ENCODE data around the gene PRKAG3.

PRKAG3 gene

GRCh38 chr2:218865396-218865795, 33.8 kb upstream of the PRKAG3 start:
- H3K36me3 ChIP-seq (ENCODE audit: low read depth): no peaks in the 10 kb centered on the region
- DNase-seq (ENCODE audit: low spot score): no peak
- TF ChIP-seq, protein P1, sequence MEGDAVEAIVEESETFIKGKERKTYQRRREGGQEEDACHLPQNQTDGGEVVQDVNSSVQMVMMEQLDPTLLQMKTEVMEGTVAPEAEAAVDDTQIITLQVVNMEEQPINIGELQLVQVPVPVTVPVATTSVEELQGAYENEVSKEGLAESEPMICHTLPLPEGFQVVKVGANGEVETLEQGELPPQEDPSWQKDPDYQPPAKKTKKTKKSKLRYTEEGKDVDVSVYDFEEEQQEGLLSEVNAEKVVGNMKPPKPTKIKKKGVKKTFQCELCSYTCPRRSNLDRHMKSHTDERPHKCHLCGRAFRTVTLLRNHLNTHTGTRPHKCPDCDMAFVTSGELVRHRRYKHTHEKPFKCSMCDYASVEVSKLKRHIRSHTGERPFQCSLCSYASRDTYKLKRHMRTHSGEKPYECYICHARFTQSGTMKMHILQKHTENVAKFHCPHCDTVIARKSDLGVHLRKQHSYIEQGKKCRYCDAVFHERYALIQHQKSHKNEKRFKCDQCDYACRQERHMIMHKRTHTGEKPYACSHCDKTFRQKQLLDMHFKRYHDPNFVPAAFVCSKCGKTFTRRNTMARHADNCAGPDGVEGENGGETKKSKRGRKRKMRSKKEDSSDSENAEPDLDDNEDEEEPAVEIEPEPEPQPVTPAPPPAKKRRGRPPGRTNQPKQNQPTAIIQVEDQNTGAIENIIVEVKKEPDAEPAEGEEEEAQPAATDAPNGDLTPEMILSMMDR (IDR thresholded peaks at IDR 0.05; ENCODE audit: poor library complexity, severe bottlenecking): no peak
- H3K27ac ChIP-seq (ENCODE audit: poor library complexity, severe bottlenecking): no peak overlapping the region
- peaks cover 13% of the 10 kb centered on the region for H3K27me3 ChIP-seq (ENCODE audit: insufficient read depth, poor library complexity, severe bottlenecking)
- peaks cover under 1% of the 10 kb centered on the region for H3K4me1 ChIP-seq (ENCODE audit: insufficient read depth, poor library complexity, severe bottlenecking)
- H3K4me3 ChIP-seq (ENCODE audit: severe bottlenecking): no peak overlapping the region
- ATAC-seq (ENCODE audit: low read depth): no peak
- no peaks in the 10 kb centered on the region for H3K9me3 ChIP-seq (ENCODE audit: severe bottlenecking)

- Histone ChIP-seq H3K4me3 (ENCODE audit: severe bottlenecking) (no peak overlapping the region), H3K27me3 (ENCODE audit: insufficient read depth, poor library complexity, severe bottlenecking) (peaks cover 33% of the 10 kb centered on the region), H3K27ac (ENCODE audit: poor library complexity, severe bottlenecking) (no peak overlapping the region), H3K4me1 (ENCODE audit: insufficient read depth, poor library complexity, severe bottlenecking) (peaks cover 4% of the 10 kb centered on the region), H3K9me3 (ENCODE audit: severe bottlenecking) (no peaks in the 10 kb centered on the region), H3K36me3 (ENCODE audit: low read depth) (no peaks in the 10 kb centered on the region)
- ATAC-seq (ENCODE audit: low read depth): no peak
- no peak for DNase-seq (ENCODE audit: low spot score)
- TF ChIP-seq, protein P1 (IDR thresholded peaks at IDR 0.05; ENCODE audit: poor library complexity, severe bottlenecking): no peak
These were observed 31.5 kb upstream of the PRKAG3 start for GRCh38 chr2:218863021-218863520.

DNA sequence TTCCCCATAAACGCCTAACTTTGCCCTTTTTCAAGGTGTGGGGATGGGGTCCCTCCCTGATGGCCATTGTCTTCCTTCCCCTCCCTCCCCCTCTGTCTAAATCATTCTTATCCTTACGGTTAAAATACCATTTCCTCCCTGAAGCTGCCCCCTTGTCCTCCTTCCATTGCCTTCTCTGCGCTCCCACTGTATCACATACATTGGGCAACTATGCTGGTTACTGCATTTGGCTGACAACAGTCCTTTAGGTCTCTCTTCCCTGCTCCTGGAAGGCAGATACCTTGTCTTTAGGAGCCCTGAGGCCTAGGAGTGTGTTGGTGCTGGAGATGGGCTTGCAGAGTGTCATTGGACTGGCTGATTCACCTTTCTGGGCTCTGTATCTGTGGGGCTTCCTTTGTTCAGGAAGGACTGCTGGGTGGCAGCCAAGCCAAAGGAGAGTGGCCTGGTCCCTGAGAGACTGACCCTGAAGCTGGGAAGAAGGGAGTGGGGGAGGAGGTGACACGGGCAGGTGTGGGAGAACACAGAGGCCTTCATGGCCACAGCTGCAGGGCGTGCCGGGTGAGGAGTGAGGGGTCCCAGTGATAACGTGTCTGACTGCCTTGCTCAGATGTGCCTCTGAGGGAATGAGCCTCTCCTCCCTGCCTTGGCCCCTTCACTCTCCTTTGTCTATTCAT, 30.2 kb upstream of the PRKAG3 start:
- TF ChIP-seq, protein P1 (IDR thresholded peaks at IDR 0.05; ENCODE audit: poor library complexity, severe bottlenecking): no peak
- DNase-seq (ENCODE audit: low spot score) (no peak), ATAC-seq (ENCODE audit: low read depth) (no peak)

DNA sequence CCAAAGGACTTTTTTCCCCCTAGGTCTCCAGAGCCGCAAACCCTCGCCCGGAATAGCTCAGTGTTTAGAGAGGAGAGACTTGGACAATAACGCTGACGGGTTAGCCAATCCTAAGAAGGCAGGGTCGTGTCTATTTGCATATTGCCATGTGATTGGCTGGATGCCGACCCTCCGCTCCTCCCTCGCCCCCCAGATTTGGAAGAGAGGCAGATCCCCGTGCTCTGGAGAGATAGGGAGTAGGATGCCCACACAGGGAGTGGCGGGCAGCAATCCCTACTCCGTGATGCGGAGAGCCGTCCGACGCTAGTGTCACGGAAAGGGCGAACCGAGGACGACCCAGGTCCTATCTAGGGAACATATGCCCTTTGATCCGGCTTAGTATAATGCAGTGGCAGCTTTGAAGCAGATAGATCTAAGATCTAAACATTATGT, 29.4 kb upstream of the PRKAG3 start:
- no peak overlapping the region for H3K4me3 ChIP-seq (ENCODE audit: severe bottlenecking)
- peaks cover 4% of the 10 kb centered on the region for H3K4me1 ChIP-seq (ENCODE audit: insufficient read depth, poor library complexity, severe bottlenecking)
- no peak for DNase-seq (ENCODE audit: low spot score)
- H3K27ac ChIP-seq (ENCODE audit: poor library complexity, severe bottlenecking): no peak overlapping the region
- H3K36me3 ChIP-seq (ENCODE audit: low read depth): no peaks in the 10 kb centered on the region
- ATAC-seq (ENCODE audit: low read depth): peak; percentile 72
- no peaks in the 10 kb centered on the region for H3K9me3 ChIP-seq (ENCODE audit: severe bottlenecking)
- H3K27me3 ChIP-seq (ENCODE audit: insufficient read depth, poor library complexity, severe bottlenecking): peaks cover 38% of the 10 kb centered on the region
- TF ChIP-seq, protein P1 (IDR thresholded peaks at IDR 0.05; ENCODE audit: poor library complexity, severe bottlenecking): no peak

More for the DNA sequence above, 30.2 kb upstream of the PRKAG3 start:
- Histone ChIP-seq H3K4me1 (ENCODE audit: insufficient read depth, poor library complexity, severe bottlenecking) (peaks cover 4% of the 10 kb centered on the region), H3K4me3 (ENCODE audit: severe bottlenecking) (no peak overlapping the region), H3K36me3 (ENCODE audit: low read depth) (no peaks in the 10 kb centered on the region), H3K27me3 (ENCODE audit: insufficient read depth, poor library complexity, severe bottlenecking) (peaks cover 38% of the 10 kb centered on the region), H3K27ac (ENCODE audit: poor library complexity, severe bottlenecking) (no peak overlapping the region), H3K9me3 (ENCODE audit: severe bottlenecking) (no peaks in the 10 kb centered on the region)

Data from RWPE2 (cell line).